Activated gamma-delta T cell (primary cell): ENCODE measurements around the gene RHEBL1.

Experiments used
- DNase-seq: peaks from one replicate; lab custom pipeline; 2025; lab: John Stamatoyannopoulos, UW

RHEBL1 gene

DNA sequence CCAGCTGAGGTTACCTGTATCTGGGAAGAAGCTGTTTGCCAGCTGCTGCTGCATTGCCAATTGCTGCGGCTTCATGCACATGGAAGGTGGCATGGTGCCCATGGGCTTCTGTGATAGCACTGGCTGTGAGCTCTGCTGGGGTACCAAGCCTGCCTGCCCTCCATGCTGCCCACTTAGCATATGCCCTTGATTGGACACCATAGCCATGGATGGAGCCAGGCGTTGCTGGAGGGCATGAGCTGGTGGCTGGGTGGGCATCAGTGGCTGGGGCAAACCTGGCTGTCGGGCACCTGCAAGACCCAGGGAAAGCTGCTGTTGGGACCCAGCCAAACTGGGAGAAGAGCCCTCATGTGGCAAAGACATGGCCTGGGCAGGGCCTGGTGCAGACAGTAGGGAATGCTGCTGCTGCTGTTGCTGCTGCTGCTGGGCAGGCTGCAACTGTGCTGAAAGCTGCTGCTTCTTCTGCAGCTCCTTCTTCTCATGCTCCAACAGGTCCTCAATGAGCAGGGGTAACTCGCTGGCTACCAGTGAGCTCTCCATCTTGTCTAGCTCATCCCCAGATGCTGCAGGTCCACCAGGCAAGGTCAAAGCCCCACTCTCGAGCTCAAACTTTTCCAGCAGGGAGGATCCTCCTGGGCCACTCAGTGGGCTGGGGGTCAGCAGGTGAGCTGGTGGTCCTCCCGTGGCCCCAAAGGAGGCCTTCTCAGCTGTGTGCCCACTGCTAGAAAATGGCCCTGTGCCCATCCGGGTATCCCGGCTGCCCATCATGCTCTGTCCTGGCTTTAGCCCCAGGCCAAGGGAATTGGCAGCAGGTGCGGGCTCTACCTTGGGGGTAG, 32.5 kb downstream of the RHEBL1 start:
- no peak for DNase-seq

DNA sequence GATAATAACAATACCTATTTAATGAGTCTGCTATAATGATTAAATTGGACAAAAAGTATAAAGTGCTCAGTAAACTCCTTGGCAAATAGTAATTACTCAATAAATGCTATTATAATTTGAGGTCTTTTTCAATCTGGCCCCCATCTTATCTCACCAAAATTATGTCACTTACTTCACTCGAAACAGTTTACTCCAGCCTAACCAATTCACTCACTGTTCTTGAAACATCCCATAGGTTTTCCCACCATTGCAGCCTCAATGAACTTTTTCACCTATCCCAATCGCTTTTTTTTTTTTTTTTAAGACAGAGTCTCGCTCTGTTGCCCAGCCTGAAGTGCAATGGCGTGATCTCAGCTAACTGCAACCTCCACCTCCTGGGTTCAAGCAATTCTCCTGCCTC, 33.8 kb downstream of the RHEBL1 start:
- DNase-seq: no peak

DNA sequence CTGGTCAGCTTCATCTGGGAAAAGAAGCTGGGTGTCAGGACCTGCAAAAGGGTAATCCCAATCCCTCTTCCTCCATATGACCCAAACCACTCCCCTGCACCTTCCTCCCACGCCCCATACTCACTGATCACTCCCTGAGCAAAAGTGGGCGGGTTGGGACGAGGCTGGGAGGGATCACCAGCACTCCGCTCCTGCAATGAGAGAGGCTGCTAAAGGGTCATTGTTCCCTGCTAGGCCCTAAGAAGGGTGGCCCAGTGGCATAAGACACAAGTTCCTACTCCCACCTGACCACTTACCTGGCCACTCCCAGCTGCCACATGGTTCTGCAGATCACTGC, 35.5 kb downstream of the RHEBL1 start:
- DNase-seq: no peak

DNA sequence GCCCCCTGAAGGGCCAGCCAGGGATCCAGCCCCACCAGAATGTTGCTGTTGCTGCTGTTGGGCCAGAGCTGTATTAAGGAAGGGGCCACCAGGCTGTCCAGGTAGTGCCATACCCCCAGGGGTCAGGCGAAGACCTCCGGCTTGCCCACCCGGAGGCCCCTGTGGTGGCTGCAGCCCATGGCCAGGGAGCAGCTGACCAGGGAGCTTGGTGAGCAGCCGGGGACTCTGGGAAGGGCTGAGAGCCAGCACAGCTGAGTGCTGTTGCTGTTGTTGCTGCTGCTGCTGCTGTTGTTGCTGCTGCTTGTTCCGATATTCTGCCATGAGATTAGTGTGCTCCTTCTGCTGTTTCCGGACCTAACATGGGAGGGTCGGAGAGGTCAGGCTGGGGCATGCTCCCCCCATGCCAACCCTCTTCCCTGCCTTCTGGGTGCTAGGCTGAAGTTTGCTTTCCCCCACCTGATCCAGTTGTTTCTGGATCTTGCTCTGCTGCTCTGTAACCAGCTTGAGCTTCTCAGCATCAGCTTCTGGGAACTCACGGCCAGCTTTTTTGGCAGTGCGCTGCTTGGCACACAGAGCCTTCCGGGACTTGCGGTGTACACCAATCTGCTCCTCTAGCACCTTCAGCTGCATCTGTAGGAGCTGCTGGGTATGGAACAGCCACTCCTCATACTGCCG, 36.0 kb downstream of the RHEBL1 start:
- DNase-seq: no peak

DNA sequence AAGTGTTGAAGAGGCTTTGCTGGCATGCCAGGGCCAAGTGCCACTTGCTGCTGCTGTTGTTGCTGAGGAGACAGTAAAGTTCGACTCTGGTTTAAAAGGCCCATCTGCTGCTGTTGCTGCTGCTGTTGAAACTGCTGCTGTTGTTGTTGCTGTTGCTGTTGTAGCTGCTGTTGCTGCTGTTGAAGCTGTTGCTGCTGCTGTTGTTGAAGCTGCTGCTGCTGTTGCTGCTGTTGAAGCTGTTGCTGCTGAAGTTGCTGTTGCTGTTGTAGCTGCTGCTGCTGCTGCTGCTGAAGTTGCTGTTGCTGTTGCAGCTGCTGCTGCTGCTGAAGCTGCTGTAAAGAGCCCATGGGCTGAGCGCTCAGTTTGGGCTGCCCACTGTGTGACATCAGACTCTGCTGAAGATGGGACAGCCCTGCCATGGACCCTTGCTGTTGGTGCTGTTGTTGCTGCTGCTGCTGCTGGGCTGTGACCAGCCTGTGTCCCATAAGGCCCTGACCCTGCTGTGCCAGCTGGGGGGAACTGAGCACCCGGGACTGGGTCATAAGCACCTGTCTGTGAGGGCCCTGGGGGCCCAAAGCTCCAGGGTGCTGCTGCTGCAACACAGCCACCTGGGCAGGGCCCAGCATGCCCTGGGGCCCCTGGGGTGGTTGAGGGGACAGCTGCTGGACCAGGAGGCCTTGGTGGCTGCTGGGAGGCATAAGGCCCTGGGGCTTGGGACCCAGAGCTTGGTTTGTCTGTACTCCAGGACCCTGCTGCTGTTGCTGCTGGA, 36.9 kb downstream of the RHEBL1 start:
- no peak for DNase-seq

DNA sequence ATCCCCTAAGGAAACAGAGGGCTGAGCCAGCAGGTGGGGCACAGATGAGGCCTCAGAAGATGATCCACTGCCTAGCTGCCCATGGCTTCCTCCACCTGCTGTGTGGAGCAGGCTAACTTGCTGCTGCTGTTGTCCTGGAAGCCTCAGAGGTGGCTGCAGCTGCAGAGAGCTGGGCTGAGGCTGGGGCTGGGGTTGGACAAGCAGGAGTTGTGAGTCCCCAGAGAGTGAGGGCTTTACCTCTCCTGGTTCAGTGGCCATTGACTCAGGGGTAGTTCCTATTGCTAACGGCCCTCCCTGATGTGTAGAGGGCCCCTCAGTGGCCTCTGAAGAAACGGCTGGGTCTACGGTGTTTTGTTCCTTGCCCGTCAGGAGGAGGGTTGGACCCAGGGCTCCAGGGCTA, 37.5 kb downstream of the RHEBL1 start:
- no peak for DNase-seq

DNA sequence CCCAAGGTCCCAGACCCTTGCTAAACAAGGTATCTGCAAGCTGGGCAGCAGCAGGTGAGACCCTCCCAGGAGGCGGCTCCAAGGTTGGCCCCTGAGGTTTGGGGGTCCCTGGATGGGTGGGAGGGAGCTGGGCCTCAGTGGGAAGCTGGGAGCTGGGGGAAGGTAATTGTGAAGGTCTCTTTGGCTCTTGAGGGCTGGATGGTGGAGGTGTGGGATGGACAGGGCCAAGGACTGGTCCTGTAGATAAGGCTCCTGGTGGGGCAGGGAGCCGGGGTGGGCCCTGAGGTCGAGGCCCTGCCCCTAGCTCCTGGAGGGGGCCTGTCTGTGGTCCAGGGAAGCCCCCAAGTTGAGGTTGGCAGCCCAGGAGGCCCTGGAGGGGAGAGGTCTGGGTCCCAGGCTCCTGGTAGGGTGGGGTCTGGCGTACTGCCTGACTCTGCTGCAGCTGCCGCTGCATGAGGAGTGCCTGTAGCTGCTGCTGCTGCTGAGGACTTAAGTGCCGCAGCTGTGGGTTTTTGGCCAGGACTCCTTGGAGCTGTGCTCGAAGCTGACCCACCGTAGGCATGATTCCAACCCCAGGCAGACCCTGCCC, 38.1 kb downstream of the RHEBL1 start:
- no peak for DNase-seq

DNA sequence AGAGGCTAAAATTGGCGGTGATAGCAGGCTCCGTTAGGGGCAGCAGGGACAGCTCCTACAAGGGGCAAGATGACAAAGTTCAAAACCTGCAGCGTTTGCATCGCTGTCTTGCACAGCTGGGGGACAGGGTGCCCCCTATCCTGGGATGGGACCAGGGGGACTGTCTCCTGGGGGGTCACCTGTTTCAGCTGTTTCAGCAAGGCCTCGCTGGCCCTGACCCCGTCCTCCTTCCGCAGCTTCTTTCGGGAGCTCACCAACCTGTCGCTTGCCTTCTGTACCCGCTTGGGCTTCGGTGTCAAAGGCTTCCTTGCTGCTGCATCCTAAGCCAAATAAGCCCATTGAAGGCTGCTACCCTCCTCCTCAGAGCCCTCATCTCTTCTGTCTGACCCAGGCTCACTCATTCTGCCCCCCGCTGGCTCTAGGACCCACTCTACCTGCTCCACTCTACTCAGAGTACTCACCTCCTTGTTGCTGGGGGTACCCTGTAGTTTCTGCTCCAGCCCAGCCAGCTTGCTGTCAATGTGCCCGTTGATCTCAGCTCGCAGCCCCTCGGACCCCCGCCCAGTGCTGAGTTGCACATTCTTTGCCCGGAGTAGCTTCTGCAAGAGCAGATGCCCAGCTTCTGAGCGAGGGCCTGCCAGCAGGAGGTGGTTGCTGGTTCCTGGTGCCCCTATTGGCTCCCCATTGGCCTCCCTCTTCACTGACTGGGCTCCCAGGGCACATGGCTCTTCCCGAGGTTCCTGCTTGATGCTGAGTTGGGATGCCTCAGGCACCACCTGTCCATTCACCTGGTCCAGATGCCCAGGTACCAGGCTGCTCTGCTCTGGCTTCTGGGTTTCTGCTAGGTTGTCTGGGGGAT, 38.8 kb downstream of the RHEBL1 start:
- no peak for DNase-seq

DNA sequence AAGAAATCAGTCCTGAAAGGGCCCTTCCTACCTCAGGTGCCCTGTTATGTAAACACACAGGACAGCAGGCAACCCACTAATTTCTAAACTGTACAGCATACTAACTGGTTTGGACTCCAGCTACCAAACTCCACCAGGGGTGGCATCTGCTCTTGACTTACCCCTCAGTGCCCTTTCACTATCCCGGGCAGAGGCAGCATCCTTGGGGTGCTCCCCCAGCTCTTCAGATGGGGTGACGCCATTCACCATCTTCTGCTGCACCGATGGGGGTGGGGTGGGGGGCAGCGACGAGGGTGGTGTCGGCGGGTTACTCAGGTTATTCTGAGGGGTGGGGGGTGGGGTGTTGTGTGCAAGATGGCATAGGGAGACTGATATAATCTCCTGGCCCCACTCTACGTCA, 39.7 kb downstream of the RHEBL1 start:
- DNase-seq: no peak

DNA sequence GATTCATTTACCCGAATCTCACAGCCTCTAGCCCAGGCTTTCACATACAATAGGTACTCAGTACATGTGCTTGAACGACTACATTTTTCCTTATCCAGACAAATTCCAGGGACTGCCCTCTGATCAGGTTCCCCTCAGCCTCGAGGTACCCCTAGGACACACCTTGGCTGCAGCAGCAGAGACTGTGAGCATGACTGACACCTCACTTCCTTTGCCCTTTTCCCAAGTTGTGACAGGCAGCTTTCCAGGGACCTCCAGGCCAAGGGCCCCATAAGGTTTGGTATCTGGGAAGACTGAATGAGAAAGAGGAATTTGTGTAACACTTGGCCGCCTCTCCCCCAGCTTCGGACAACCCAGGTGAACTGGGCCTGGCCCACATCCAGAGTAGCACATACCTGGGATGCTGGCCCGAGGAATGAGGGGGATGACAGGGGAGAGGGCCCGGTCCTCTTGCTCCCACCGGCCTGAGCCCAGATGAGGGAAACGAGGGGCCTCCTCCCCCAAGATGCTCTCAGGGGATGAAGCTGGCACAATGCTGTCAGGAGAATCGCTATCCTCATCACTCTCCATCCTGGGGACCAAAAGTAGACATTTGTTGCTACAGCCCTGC, 41.0 kb downstream of the RHEBL1 start:
- no peak for DNase-seq

DNA sequence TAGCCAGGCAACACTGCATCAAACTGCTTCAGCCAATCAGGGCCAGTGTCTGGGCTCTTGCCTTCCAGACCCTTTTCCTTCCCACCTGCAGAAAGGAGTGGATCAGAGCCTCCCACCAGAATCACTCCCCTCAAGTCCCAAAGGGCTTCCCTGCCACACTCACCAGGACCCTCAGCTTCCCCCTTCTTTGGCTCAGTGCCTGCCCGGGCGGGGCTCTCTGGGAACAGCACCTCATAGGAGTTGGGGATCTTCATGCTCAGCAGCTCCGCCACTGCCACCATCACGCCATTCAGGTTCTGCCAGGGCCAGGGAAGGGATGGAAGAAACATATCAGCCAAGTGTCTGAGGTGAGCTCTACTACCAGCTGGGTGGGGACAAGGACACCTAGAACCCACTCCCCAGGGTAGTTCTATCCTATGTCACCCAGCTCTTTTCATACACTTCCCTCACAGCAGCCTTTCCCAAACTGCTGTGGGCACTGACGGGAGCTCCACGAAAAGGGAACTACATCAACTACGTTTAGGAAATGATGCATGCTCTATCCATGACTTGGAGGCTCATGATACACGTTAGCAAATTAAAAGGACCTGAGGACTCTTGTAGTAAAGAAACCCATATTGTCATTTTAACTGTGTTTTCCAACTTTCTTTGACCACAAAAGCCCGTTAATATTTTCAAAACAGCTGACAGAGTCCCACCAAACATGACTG, 41.8 kb downstream of the RHEBL1 start:
- DNase-seq: no peak

DNA sequence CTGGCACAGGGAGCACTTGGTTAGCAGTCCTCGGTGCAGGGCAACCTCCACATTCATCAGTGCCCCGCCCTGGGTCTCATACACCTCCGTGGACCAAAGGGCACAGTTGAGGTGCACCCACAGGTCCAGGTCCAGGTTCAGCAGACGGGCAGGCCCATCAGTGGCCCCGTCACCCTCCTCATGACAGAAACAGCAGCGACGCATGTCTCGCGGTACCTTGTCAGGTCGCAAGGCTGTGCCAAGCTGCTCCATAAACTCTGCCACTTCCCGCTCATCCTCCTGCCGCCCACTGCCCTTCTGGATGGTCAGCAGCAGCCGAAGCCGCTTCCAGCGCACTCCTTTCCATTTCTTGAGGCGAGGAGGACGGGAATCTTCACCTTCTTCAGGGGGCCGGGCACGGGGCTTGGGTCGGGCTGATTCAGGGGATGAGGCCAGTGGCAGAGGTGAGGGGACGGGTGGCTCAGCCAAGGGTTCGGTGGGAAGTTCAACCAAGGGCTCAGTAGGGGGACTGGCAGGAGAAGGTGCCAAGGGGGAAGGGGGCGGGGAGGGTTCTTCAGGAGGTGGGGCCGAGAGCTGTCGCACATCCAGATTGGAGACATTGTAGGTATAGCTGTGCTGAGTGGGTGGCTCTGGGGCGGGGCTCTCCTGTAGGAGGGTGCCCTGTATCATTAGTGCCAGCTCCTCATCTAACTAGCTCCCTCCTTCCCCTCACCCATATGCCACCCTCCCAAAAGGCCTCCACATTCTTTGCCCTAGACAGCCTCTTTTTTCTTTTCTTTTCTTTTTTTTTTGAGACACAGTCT, 42.9 kb downstream of the RHEBL1 start:
- no peak for DNase-seq

DNA sequence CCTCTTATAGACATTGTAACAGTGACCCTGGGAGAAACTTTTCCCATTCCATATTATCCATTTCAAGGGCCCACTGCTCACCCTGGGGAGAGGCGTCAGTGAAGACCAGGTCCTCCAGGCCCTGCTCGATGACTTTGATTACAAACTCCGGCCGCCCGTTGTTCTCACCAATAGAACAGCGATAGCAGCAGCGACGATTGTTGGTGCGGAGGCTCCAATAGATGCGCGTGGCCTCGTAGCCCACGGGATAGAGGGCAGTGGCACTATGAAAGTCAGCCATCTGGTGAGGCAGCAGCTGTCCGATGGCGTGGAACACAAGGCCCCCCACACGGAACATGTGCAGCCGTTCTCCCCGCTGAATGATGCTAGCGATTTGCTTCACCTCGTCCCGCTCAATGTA, 43.7 kb downstream of the RHEBL1 start:
- no peak for DNase-seq

DNA sequence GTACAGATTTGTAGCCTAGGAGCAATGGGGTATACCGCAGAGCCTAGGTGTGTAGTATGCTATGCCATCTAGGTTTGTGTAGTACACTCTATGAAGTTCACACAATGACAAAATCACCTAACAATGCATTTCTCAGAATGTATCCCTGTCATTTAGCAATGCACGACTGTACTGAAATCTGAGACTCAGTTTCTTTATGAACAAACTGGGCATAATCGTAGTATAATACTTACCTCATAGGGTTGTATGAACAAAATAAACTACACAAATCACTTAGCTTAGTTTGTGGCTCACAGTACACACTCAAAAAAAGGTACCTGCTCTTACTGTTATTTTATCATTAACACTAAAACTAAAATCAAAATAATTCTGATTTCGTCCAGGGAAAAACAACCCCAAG, 44.3 kb downstream of the RHEBL1 start:
- no peak for DNase-seq

DNA sequence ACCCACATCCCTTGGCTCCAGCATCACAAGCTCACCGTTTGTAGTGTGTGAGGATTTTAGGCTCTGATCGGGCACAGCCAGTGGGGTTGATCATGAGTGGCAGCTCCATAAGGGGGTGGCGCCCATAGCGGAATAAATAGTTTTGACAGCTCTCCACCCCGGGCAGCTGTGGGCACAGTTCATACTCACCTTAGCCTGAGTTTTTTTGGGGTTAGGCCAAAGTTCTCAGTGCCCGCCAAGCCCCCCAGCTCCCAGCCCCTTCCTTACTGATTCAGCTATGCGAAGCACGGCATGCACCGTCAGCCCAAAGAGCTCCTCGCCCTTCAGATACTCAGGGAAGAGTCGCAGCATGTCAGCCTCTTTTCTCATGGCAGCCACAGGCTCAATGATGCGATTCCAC, 45.2 kb downstream of the RHEBL1 start:
- no peak for DNase-seq

DNA sequence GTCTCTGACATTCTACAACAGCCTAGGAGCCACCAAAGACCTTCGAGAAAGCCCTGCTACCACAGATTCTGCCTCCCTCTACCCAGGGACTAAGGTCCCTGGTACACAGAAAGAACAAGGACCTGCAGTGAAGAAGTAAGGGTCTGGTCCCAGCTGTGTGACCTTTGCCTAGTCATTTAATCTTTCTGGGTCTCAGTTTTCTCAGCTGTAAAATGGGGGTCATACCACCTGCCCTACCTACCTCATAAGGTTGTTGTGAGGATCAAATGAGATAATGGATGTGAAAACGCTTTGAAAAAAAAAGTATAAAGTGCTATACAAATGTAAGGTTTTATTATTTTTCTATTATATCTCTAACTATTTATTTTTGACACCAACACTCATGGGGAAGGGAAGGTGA, 46.0 kb downstream of the RHEBL1 start:
- DNase-seq: no peak

DNA sequence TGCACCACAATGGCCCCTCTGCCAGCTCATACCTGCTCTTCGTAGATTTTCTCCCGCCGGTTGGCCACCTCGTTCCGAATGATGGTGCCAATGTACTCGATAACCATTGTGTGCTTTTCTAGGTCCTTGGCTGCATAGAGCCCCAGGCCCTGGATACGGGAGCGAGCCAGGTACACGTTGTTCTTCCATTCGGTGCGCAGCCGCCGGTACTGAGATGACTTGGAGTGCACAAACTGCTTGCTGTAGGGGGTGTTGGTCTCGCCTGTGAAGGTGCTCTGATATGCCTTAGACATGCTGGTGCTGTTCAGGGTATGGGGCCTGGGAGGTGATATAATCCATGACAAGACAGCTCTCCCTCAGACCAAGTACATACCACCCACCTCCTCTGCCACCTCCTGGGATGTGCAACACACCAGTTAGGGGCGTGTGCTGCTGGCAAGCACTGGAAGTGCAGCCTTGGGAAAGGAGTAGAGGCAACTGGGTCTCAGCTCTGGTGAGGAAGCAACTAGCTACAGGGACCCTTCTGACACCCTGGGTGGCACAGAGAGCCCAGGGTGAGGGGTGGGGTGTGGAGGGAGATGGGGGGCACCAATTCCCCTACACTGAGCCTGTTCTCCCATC, 47.1 kb downstream of the RHEBL1 start:
- no peak for DNase-seq

DNA sequence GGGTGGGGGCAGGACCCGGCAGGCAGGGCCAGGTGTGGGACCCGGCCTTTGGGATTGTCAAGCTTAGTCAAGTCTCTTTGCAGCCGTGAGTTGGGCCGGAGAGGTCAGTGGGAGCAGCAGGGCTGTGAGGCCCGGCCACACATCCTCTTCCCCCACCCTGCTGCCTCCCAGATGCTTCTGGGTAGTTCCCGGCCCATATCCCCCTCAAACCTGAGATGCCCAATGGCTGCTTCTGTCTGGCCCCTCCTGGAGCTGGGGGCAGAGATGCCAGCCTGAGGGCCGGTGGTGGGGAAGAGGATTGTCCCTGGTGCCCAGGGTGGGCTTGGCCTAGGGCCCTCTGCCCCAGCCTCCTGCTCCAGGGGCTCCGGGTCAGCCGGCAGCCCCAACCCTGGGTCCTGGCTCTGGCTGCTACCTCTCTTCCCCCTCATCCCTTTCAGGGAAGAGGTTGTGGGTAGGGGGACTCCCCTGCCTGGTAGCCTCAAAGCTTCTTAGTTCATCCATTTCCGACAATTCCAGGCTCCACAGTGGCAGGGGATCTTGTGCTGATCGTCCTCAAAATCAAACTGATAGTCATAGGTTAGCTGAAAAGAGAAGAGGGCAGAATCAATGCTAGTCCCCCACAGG, 48.4 kb downstream of the RHEBL1 start:
- DNase-seq: no peak

DNA sequence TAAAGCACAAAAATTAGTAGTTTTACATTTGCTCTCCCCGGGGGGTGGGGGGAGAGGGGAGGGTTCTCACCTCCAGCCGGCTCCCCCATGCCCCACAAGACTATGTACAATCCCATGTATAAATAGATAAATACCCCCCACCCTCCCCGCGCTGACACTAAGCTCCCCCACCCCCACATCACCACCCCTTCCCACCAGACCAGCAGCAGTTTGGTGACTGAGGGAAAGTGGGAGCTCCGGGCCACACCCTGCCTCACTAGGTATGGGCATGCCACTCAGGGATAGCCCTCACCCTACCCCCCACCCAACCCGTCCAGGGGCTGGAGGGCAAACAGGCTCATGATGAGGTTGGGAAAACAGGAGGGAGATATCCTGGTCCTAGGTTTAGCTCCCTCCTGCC, 49.3 kb downstream of the RHEBL1 start:
- no peak for DNase-seq
